Measurements from ENCODE around the gene PSMB7.

PSMB7 gene

GRCh38 chr9:124343533-124344290 is 71.5 kb downstream of the PSMB7 start:
- no peak for DNase-seq

DNA sequence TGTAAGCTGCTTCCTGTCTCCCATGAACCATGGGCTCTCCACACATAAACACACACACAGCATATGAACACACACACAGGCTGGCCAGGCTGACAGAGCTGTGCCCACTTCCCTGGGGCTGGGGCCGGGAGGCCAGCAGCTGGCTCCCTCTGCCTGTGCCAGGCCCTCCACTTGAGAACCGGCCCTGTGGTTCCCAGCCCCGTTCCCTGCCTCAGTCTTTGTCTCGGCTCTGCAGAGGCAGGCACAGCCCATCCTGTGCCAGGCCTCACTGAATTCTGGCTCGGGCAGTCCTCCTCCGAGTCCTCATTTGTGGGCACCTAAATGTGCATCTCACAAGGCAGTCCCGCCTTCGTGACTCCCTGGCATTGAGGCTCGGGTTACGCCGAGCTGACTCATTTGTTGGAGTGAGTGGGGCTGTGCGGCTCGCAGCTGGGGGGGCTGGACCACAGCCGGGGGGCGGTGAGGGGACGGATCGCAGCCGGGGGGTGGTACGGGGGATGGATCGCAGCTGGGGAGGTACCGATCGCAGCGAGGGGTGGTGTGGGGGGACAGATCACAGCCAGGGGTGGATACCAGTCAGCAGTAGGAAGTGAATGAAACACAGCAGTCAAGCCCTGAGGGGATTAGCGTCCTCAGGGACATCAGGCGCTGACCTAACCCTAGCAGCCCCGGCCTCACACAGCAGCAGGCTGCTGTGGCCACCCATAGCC is 72.3 kb downstream of the PSMB7 start:
- DNase-seq: no peak

- DNase-seq: no peak
Measured at GRCh38 chr9:124342402-124342775, 72.9 kb downstream of the PSMB7 start.

DNA sequence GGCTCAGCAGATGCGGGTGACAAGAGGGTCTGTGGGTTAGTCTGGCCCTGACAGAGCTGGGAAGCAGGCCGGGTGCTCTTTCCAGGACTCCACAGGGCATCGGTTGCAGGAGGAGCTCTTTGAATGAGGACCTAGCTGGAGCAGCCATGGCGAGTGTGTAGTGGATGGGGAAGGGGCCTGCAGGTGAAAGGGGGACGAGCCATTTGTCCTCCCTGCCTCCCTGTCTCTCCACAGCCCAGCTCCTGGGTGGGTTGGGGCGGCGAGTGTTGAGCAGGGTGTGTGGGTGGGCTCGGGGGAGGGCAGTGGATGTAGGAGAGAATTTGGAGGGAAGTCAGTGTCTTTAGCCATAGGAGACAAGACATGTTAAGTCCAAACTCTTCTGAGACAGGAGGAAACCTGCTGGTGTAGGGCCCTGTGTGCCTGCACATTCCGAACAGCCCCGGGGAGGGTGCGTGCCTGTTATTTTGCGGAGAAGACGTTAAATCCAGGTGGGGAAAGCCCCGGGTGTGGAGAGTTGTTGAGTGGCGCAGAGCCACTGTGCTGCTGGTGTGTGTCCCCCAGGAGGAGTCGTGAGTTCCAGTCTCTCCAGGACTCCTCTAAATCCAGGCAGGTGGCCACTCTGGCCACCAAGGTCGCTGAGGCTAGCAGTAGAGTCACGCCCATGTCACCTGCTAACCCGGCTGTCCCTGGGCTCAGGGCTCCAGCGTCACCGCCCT is 73.6 kb downstream of the PSMB7 start:
- DNase-seq: no peak

GRCh38 chr9:124340219-124341069 is 74.8 kb downstream of the PSMB7 start:
- no peak for DNase-seq

- DNase-seq: no peak
Measured at GRCh38 chr9:124339603-124340146, 75.6 kb downstream of the PSMB7 start.

DNA sequence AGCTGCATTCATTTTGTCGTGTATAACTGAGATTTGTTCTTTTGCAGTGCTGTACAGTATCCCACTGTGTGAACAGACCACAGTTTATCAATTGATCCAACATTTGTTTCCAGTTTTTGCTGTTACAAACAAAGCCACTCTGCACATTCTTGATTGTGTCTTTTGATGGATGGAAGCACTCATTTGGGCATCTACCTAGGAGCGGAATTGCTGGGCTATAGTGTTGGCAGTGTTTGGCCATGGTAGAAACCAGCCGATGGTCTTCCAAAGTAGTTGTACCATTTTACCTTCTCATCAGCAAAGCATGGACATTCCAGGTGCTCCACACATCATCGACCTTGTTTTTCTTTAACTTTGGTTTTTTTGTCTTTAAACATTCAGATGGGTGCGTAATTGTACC is 77.7 kb downstream of the PSMB7 start:
- no peak for DNase-seq

DNA sequence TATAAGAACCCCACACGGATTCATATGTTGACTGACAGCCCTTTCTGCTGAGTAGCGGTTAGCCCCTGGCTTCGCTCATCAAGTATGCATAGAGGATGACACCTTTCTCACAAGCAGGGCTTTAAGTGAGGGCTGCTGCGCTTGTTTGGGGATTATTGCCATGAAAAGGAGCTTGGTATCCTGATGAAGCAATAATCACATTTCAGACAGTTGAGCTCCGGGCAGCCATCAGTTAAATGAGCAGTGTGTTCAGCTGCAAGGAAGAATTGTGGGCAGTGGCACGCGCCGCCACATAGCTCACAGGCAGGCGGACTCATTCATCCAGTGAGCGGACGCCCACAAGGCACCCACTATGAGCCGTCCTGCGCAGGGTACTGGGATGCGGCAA is 79.9 kb downstream of the PSMB7 start:
- no peak for DNase-seq

DNA sequence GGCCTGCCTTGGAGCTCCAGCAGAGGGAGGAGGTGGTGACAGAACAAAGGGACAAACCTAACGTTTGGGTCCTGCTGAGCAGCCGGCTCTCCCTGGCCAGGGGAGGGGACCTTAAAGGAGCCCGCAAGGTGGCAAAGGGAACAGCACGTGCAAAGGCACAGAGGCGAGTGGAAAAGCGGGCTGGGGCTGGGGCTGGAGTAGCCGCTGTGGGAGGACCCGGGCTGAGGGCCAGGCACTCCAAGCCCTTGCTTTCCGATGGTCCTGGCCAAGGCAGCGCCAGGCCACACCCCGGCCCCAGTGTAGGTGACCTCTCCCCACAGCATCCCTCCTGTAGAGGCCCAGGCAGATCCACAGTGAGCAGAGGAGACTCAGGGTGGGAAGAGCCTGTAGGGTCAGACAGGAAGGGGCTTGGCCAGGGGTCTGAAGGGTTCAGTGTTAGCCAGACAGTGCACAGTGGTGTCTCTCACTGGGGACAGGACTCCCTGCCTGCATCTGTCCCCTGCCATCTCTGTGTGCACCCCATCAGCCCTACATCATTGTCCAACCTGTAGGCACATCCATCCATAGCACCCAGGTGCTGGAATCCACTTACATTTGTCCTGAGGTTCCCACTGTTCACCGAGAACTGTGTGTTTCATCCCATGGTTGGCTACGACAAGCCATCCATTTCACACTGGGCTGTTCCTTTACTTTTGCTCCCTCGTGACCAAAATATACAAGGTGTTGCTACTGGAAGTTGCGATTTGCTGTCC is 80.5 kb downstream of the PSMB7 start:
- DNase-seq: no peak

DNA sequence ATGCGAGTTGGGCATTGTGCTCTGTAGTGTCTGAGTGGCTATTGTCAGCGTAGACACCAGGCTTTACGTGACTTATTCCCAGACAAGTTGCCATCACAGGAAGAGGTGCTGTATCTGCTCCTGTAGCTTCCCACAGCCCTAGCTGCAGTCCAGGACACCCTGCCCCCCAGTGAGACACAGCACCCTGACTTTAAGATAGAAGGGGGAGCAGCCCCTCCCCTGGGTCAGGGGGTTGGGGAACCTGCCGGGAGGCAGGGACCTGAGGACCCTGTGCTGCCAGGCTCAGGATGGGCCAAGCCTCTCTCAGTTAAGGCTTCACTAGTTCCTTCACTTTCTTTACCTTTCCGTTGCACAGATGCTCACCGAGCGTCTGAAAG is 82.1 kb downstream of the PSMB7 start:
- DNase-seq: no peak

DNA sequence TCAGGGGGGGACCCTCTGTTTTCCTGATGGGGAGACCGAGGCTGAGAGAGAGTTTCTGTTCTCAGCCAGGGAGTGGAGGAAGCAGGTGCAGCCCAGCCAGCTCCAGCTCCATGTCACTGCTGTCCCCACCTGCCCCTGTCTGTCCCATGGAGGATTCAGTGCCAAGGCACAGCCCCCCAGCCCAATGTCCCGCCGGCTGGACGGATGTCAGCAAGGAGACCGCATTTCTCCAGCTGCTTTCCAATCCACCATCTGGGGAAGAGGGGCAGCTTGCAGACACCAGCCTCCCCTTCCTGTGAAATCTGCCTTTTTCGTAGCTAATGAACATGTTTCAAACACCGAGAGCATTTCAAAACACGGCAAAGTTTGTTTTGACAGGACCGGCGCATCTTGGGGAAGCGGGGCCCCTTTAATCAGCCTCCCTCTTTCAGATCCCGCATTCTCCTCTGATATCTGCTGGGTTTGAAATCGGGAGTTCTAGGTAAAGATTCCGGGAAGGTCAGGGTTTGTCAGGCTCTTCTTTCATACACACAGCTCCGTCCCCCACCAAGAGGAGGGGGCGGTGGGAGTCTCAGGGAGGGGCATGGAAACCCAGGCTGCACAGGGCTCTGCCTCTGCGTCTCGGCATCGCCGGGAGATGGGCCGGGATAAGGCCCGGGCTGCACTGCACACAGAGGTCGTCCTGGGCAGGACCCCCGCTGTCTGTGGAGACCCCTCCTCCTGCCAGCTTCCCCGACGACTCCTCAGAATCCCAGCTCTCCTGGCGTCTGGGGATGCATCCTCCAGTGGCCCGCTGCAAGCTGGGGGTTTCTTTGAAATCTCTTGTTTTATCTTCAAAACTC is 82.7 kb downstream of the PSMB7 start:
- no peak for DNase-seq

DNA sequence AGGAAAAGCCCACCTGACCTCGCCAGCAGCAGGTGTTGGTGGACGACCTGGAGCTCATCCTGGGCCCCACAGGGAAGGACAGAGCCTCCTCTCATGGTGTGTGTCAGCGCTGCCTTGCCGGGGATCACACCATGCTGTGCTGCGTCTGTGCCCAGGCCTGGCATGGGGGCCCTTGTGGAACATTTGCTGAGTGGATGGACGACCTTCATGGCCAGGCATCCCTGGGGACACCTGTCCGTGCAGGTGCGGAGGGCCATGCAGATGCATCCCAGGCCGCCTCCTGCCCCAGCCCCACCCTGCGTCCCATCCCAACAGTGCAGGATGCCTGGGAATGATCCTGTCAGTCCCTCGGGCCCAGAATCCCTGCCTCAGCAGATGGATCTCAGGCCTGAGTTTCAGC is 83.7 kb downstream of the PSMB7 start:
- DNase-seq: no peak

DNA sequence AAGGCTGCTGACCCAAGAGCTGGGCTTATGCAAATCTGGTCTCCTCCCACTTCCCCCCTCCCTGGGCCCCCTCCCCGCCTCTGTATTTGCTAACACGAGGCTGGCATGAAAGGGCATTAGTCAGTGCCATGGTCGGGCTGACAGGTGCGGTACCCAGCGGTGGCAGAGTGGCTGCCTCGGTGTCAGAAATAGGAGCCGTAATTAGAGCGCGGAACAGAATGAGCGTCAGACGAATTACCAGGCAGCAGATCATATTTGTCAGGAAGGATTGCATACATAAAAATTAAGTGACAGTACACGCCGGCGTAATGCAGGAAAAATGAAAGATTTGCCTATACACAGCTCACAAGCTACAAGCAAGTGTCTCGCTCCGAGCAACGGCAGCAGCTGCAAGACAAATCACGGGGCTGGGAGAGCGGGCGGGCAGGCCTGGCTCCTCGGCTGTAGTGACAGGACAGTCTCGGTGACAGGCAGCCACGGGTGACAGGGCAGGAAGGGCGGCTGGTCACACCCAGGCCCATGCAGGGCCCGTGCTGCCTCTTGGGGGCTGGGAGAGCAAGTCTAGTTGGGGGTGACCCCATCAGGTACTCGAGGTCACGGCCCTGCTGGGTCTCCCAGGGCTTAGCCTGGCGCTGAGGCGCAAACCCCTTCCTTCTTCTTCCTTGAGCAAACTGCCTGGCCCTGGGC is 85.1 kb downstream of the PSMB7 start:
- DNase-seq: no peak

DNA sequence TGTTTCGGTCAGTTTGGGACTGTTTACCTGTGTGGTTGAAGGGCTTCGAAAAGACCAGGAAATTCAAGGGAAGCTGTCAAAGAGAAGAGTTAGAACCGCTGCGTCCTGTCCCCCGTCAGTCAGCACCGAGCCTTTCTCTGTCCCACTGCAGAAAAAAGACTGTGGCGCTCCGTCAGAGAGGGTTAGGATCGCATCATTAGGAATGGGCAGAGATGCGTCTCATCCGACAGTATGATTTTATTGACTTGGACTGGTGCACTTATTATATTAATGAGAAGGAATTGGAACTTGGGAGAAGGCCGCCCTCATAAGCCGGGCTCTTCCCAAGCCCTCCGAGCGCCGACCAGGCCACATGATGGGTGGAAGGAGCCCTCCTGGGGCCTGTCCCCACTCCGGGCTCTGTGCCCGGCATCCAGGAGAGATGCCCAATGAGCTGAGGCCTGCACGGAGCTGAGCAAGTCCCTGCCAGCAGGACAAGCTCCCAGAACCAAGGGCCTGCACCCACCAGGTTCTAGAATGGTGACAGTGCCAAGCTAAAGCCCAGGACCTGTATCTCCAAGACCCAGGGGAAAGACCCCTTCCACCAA is 85.9 kb downstream of the PSMB7 start:
- DNase-seq: no peak

DNA sequence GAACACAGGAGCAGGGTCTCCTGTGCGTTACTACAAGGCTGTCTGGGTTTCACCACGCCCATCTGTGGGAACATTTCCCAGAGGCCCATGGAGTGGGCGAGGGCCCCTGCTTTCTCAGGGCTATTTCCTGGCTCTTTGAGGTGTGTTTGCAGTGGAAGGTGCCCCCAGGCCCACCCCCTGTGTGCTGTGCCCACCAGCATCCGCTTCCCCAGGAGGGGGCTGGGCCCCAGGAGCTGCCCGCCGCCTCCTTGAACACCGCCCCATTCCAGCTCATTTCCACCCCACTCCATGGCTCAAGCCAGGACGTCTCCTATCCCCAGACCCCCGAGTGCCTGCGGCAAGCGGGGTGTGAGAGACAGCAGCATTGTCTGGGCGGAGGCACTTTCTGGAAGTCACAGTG is 87.0 kb downstream of the PSMB7 start:
- DNase-seq: no peak

- no peak for DNase-seq
Measured at GRCh38 chr9:124327491-124327890, 87.8 kb downstream of the PSMB7 start.

DNA sequence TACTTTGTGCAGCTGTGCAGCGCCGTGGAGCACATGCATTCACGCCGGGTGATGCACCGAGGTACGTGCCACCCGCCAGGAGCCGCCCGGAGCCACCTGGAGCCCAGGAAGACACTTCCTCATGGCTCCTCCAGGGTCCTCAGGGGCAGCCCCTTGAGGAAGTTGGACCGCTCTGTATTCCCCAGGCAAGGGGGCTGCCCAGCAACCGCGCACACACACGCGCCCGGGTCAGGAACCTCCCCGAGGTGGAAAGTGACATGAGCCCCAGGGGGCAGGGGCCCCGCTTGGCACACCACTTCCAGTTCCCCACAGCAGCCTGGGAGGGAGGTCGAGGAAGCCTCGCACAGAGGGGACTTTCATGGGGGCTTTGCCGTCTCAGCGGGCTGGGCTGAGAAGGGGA is 88.9 kb downstream of the PSMB7 start:
- no peak for DNase-seq

DNA sequence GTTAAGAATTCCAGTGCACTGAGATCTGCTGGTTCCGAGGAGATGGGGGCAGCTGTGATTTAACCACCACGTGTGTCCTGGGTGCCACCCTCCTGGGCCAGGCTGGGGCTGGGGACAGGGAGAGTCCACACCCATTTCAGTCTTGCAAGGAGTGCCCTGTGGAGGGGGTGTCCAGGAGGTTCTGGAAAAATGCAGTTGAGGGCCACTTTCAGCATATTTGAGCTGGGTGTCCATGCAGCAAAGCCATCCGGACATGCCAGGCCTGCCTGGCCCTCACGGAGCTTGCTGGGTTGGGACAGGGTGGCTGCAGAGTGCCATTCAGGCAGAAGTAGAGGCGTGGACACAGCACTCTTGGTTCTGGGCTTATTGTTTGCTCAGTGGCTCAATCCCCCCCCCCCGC is 89.4 kb downstream of the PSMB7 start:
- DNase-seq: no peak

DNA sequence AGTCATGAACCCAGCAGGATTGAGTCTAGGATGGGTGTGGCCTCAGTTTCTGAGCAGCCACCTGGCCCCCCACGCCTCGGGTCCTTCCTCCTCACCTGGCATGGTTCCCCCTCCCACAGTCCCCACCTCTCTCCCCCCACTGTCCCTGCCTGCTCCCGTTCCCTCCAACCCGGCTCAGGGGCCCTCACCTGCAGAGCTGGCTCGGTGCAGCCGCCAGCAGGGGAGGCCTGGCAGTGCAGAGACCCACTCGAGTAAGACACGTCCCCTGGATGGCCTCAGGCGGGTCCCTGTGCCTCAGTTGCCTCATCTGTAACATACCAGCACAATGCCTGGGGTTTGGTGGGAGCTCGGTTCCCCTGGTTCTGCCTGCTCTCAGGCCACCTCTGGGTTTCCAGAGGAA is 91.3 kb downstream of the PSMB7 start:
- DNase-seq: no peak

Measured in CD4-positive, alpha-beta T cell treated with Interleukin-17A for 1 hour (primary cell).